HEK293 (cell line): Measurements from ENCODE around the gene CNTNAP1.
A peak's percentile ranks its signal among the peaks of the same experiment; 100 is the strongest.

Source experiments
- CTCF ChIA-PET: fragments of 350-600 bp; formaldehyde crosslinking; extraction: SDS; loops from one replicate; lab custom pipeline; 2021; ENCODE audit warnings: antibody characterized with exemption; lab: Yijun Ruan, JAX
- POLR2A ChIA-PET: fragments of 300-600 bp; formaldehyde crosslinking; extraction: SDS; loops from one replicate; lab custom pipeline; 2020; ENCODE audit warnings: antibody characterized with exemption, inconsistent platforms; lab: Yijun Ruan, JAX
- H3K27ac ChIP-seq: fragments of 200-500 bp; sonication (Bioruptor generic); 2 replicates; pipeline ENCODE4 v1.5.1; 2014; ENCODE audit warnings: low read depth, low read length, control low read depth, inconsistent platforms; ENCODE audit errors: extremely low read depth
- H3K36me3 ChIP-seq, 2 experiments: fragments of 200-500 bp in 1 of 2; sonication (Bioruptor generic) in 1 of 2; 1 replicate in 1 of 2; 2 replicates in 1 of 2; pipeline ENCODE4 v1.5.1; 2014 to 2017; ENCODE audit warnings: inconsistent platforms in 2 of 2, low read length in 2 of 2; ENCODE audit not compliant: control insufficient read depth in 2 of 2, insufficient read depth in 1 of 2
- H3K4me1 ChIP-seq: fragments of 200-500 bp; sonication (Bioruptor generic); 2 replicates; pipeline ENCODE4 v1.5.1; 2014; ENCODE audit warnings: mild to moderate bottlenecking, low read length, inconsistent platforms; ENCODE audit not compliant: control insufficient read depth, insufficient read depth
- H3K4me3 ChIP-seq: 2 replicates; pipeline ENCODE4 v1.5.1; 2011; ENCODE audit warnings: low read depth, mild to moderate bottlenecking, control low read depth, low read length, moderate library complexity
- H3K9me3 ChIP-seq: fragments of 200-500 bp; sonication (Bioruptor generic); 2 replicates; pipeline ENCODE4 v1.5.1; 2014; ENCODE audit warnings: low read depth, low read length, inconsistent platforms; ENCODE audit not compliant: control insufficient read depth, insufficient read depth
- GLI4 ChIP-seq: fragments of 450-650 bp; formaldehyde crosslinking; IDR thresholded peaks from 2 replicates; pipeline ENCODE4 v1.5.1; 2016; ENCODE audit warnings: missing biosample characterization, missing genetic modification characterization
- MEIS1 ChIP-seq: sonication (generic); formaldehyde crosslinking; IDR thresholded peaks from 2 replicates; pipeline ENCODE4 v1.8.1; 2022; ENCODE audit warnings: missing genetic modification reagents, mild to moderate bottlenecking, borderline replicate concordance
- PRDM1 ChIP-seq: fragments of 450-650 bp; formaldehyde crosslinking; IDR thresholded peaks from 2 replicates; pipeline ENCODE4; 2016; ENCODE audit warnings: missing biosample characterization, missing genetic modification characterization
- PRDM2 ChIP-seq: fragments of 450-650 bp; formaldehyde crosslinking; IDR thresholded peaks from 2 replicates; pipeline ENCODE4 v1.5.1; 2016; ENCODE audit warnings: missing biosample characterization, missing genetic modification characterization, borderline replicate concordance
- SALL2 ChIP-seq: fragments of 450-650 bp; formaldehyde crosslinking; IDR thresholded peaks from 2 replicates; pipeline ENCODE4 v1.5.0; 2017; ENCODE audit warnings: missing biosample characterization, mild to moderate bottlenecking, missing genetic modification characterization, borderline replicate concordance
- TRIM28 ChIP-seq: IDR thresholded peaks from 2 replicates; pipeline ENCODE4 v1.6.1; 2011; ENCODE audit warnings: low read length, control low read depth, borderline replicate concordance
- YY1 ChIP-seq: fragments of 450-650 bp; formaldehyde crosslinking; IDR thresholded peaks from 2 replicates; pipeline ENCODE4 v1.5.1; 2018; ENCODE audit warnings: missing biosample characterization, missing genetic modification characterization
- ZBTB7A ChIP-seq: fragments of 450-650 bp; formaldehyde crosslinking; IDR thresholded peaks from 2 replicates; pipeline ENCODE4 v1.5.1; 2016; ENCODE audit warnings: low read depth, missing biosample characterization, missing genetic modification characterization
- ZFP37 ChIP-seq: fragments of 450-650 bp; formaldehyde crosslinking; IDR thresholded peaks from 2 replicates; pipeline ENCODE4 v1.5.1; 2016; ENCODE audit warnings: missing biosample characterization, missing genetic modification characterization
- ZIC2 ChIP-seq: fragments of 450-650 bp; formaldehyde crosslinking; IDR thresholded peaks from 2 replicates; pipeline ENCODE4 v1.5.1; 2016; ENCODE audit warnings: missing biosample characterization, missing genetic modification characterization
- ZNF23 ChIP-seq: fragments of 450-650 bp; formaldehyde crosslinking; IDR thresholded peaks from 2 replicates; pipeline ENCODE4 v1.5.1; 2016; ENCODE audit warnings: missing biosample characterization, missing genetic modification characterization, borderline replicate concordance
- ZNF518A ChIP-seq: fragments of 450-650 bp; formaldehyde crosslinking; conservative IDR thresholded peaks from 2 replicates; pipeline ENCODE4 v1.5.1; 2016; ENCODE audit warnings: low read depth, missing biosample characterization, missing genetic modification characterization
- ZNF549 ChIP-seq: fragments of 450-650 bp; IDR thresholded peaks from 2 replicates; pipeline ENCODE4 v1.5.1; 2018; ENCODE audit warnings: missing biosample characterization, missing genetic modification characterization, mild to moderate bottlenecking, inconsistent platforms, moderate library complexity
- ZNF664 ChIP-seq: fragments of 450-650 bp; formaldehyde crosslinking; IDR thresholded peaks from 2 replicates; pipeline ENCODE4 v1.5.1; 2016; ENCODE audit warnings: missing biosample characterization, missing genetic modification characterization
- ZNF670 ChIP-seq: fragments of 450-650 bp; formaldehyde crosslinking; IDR thresholded peaks from 2 replicates; pipeline ENCODE4 v1.5.1; 2016; ENCODE audit warnings: missing biosample characterization, missing genetic modification characterization, low read depth
- ZNF792 ChIP-seq: fragments of 450-650 bp; formaldehyde crosslinking; IDR thresholded peaks from 2 replicates; pipeline ENCODE4 v1.5.1; 2016; ENCODE audit warnings: missing biosample characterization, missing genetic modification characterization

Gene CNTNAP1

GRCh38 chr17:42647778-42648177 lies 34.6 kb upstream of the CNTNAP1 start:
- H3K4me1 ChIP-seq, result no peaks in the 10 kb centered on the region
- H3K27ac ChIP-seq, result no peak overlapping the region
- no peaks in the 10 kb centered on the region for H3K36me3 ChIP-seq
- TF ChIP-seq ZNF670 (no peak), YY1 (tag by site-specific recombination) (no peak), ZIC2 (tag by site-specific recombination) (no peak)
- TF ChIP-seq, all 188 proteins: peak for 0
- ChIA-PET POLR2A (no interaction called here), CTCF (interaction anchor here (0.6 to 2.2 kb wide), 3 partner anchors 31 to 69 kb away, joined by 3 to 6 read pairs (median 3); no protein-coding TSS in a partner anchor)
- Histone ChIP-seq H3K4me3 (no peak overlapping the region), H3K9me3 (no peaks in the 10 kb centered on the region)

GRCh38 chr17:42651392-42651791 lies 30.9 kb upstream of the CNTNAP1 start:
- H3K4me3 ChIP-seq, result no peak overlapping the region
- ChIA-PET POLR2A (interaction anchor here (0.6 kb wide), 1 partner anchor 222 kb away, joined by 4 read pairs; no protein-coding TSS in a partner anchor), CTCF (interaction anchor here (0.8 to 1.2 kb wide), 2 partner anchors 33 to 53 kb away, joined by 3 to 4 read pairs; no protein-coding TSS in a partner anchor)
- H3K36me3 ChIP-seq, result no peaks in the 10 kb centered on the region
- no peak overlapping the region for H3K27ac ChIP-seq
- no peak for TF ChIP-seq GLI4
- TF ChIP-seq ZNF664 (tag by site-specific recombination), result peak; percentile 86
- peaks cover 3% of the 10 kb centered on the region; the same call in 1 of the 2 replicates for H3K4me1 ChIP-seq
- no peaks in the 10 kb centered on the region for H3K9me3 ChIP-seq

GRCh38 chr17:42653179-42654124 lies 28.9 kb upstream of the CNTNAP1 start:
- Histone ChIP-seq H3K4me3 (no peak overlapping the region), H3K9me3 (no peaks in the 10 kb centered on the region), H3K36me3 (no peaks in the 10 kb centered on the region), H3K27ac (no peak overlapping the region; the same call in 1 of the 2 replicates), H3K4me1 (peaks cover 3% of the 10 kb centered on the region; the same call in 1 of the 2 replicates)
- POLR2A ChIA-PET, result interaction anchor here (1.3 kb wide), 1 partner anchor 30 kb away, joined by 4 read pairs; no protein-coding TSS in a partner anchor
- CTCF ChIA-PET, result interaction anchor here (0.5 to 0.6 kb wide), 2 partner anchors 28 to 129 kb away, joined by 3 read pairs; no protein-coding TSS in a partner anchor
- TF ChIP-seq SALL2 (tag by site-specific recombination) (no peak), ZFP37 (tag by site-specific recombination) (no peak), ZNF792 (tag by site-specific recombination) (no peak), TRIM28 (peak; percentile 14; the same call in 1 of the 2 replicates), MEIS1 (CRISPR knock-in tag) (no peak), ZNF23 (no peak), PRDM2 (no peak), PRDM1 (tag by site-specific recombination) (0 out of 2 replicates have a peak, but pooled peaks have one; percentile 8), ZNF549 (no peak), ZBTB7A (no peak), ZNF518A (tag by site-specific recombination) (no peak)
